A673 (cell line): ENCODE results near the gene BUD31. TPM values are rescaled to one million over a fixed set of nuclear protein-coding genes. Genes with fewer than 3 reads are reported as not detected.

Experiments used
- BruUV-seq: library from RNA; stranded (reverse); fragments of 400-500 nt; replicated peaks from 2 replicates; lab custom pipeline; 2021; lab: Mats Ljungman, UMichigan
- CTCF ChIA-PET: fragments of 300-600 bp; sonication (Branson Sonifier 250); formaldehyde crosslinking; loops from one replicate; lab custom pipeline; 2022; ENCODE audit warnings: antibody characterized with exemption; lab: Charles Lee
- POLR2A ChIA-PET: fragments of 300-600 bp; sonication (Branson Sonifier 250); formaldehyde crosslinking; loops from one replicate; lab custom pipeline; 2022; ENCODE audit warnings: antibody characterized with exemption; ENCODE audit not compliant: low non-redundant PET; lab: Charles Lee
- DNase-seq: peaks from one replicate; pipeline ENCODE4 v3.0.0-alpha.2; 2015; ENCODE audit warnings: low spot score
- H3K27ac ChIP-seq: fragments of 200-600 bp; sonication (generic); 2 replicates; pipeline ENCODE4 v1.5.1; 2016; ENCODE audit warnings: mixed run types, low read depth, mild to moderate bottlenecking, mixed read lengths, antibody characterized with exemption, low read length; ENCODE audit not compliant: poor library complexity, severe bottlenecking
- H3K27me3 ChIP-seq: fragments of 200-600 bp; sonication (generic); replicated peaks from 2 replicates; pipeline ENCODE4 v1.6.1; 2017; ENCODE audit warnings: mixed run types, low read depth, mild to moderate bottlenecking, mixed read lengths, antibody characterized with exemption, low read length; ENCODE audit not compliant: insufficient read depth, poor library complexity
- H3K36me3 ChIP-seq: fragments of 200-600 bp; sonication (generic); 2 replicates; pipeline ENCODE4 v1.6.1; 2016; ENCODE audit warnings: mixed run types, mild to moderate bottlenecking, mixed read lengths, antibody characterized with exemption, low read length; ENCODE audit not compliant: insufficient read depth, poor library complexity, severe bottlenecking
- H3K4me1 ChIP-seq: fragments of 200-600 bp; sonication (generic); 2 replicates; pipeline ENCODE4 v1.6.1; 2017; ENCODE audit warnings: mixed run types, mild to moderate bottlenecking, mixed read lengths, antibody characterized with exemption, low read length; ENCODE audit not compliant: insufficient read depth, poor library complexity, severe bottlenecking
- H3K4me3 ChIP-seq: fragments of 200-600 bp; sonication (generic); 2 replicates; pipeline ENCODE4 v1.5.1; 2016; ENCODE audit warnings: low read depth, mixed run types, mild to moderate bottlenecking, mixed read lengths, low read length; ENCODE audit not compliant: poor library complexity, severe bottlenecking
- H3K9me3 ChIP-seq: fragments of 200-600 bp; sonication (generic); 2 replicates; pipeline ENCODE4 v1.6.1; 2016; ENCODE audit warnings: mixed run types, low read depth, mild to moderate bottlenecking, mixed read lengths, antibody characterized with exemption, low read length; ENCODE audit not compliant: poor library complexity, severe bottlenecking
- CTCF ChIP-seq: fragments of 300-800, 200-600 bp; sonication (generic); conservative IDR thresholded peaks from 2 replicates; pipeline ENCODE4 v1.5.1; 2017; ENCODE audit warnings: low read depth, mild to moderate bottlenecking, antibody characterized with exemption, low read length, moderate library complexity, mixed read lengths
- EZH2 ChIP-seq: fragments of 200-600 bp; sonication (generic); IDR thresholded peaks from 2 replicates; pipeline ENCODE4 v1.6.1; 2017; ENCODE audit warnings: borderline replicate concordance, low read depth, mild to moderate bottlenecking, mixed read lengths, antibody characterized with exemption, low read length; ENCODE audit not compliant: poor library complexity, severe bottlenecking
- intact Hi-C: fragments of 100-400 bp; cut with micrococcal nuclease; formaldehyde crosslinking; loops from one replicate; pipeline ENCODE4 v1.10.0; 2022; ENCODE audit not compliant: unreplicated experiment
- total RNA-seq: library from RNA; stranded (reverse); gene quantifications from 2 replicates; pipeline ENCODE4 v1.2.3, GENCODE V29; 2021

Gene BUD31
- total RNA-seq, 1 experiment from 2014 or later: 194 TPM

DNA sequence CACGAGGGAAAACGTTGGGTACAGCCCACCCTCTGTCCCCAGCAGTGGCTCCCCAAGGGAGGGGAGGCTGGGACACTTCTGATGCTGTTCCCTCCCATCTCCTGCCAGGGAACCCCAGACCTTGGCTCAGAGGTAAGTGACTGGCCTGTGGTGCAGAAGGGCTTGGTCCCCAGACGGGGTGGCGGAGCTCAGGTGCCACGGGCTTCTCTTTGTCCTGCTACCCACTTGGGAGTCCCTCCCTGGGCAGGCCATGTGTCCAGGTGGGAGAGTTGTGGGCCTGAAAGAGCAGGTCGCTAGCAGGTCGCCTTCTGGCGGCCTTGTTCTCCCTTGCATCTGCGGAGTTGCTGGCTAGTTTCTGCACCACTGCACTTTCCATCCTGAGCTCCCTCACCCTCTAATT, 47.1 kb downstream of the BUD31 start:
- ChIA-PET POLR2A (no interaction called here), CTCF (no interaction called here)
- H3K27ac ChIP-seq: no peak overlapping the region
- no peak for DNase-seq
- H3K4me3 ChIP-seq: no peak overlapping the region
- no peaks in the 10 kb centered on the region for H3K9me3 ChIP-seq
- no peak for TF ChIP-seq EZH2
- H3K36me3 ChIP-seq: peaks cover 89% of the 10 kb centered on the region
- no peaks in the 10 kb centered on the region for H3K4me1 ChIP-seq
- H3K27me3 ChIP-seq: no peaks in the 10 kb centered on the region
- intact Hi-C loops: no loop called here
- BruUV-seq: no TSS peak

- TF ChIP-seq EZH2 (no peak), CTCF (no peak)
- no TSS peak for BruUV-seq
- intact Hi-C loops: no loop called here
- Histone ChIP-seq H3K9me3 (no peaks in the 10 kb centered on the region), H3K27me3 (no peaks in the 10 kb centered on the region), H3K4me1 (no peaks in the 10 kb centered on the region), H3K4me3 (no peak overlapping the region), H3K36me3 (peaks cover 86% of the 10 kb centered on the region), H3K27ac (no peak overlapping the region)
- ChIA-PET POLR2A (no interaction called here), CTCF (no interaction called here)
- no peak for DNase-seq
These were observed 47.5 kb downstream of the BUD31 start for GRCh38 chr7:99456288-99456687.

GRCh38 chr7:99457050-99457649, 48.4 kb downstream of the BUD31 start:
- BruUV-seq: no TSS peak
- intact Hi-C loops: no loop called here
- TF ChIP-seq CTCF (no peak), EZH2 (no peak)
- no peaks in the 10 kb centered on the region for H3K9me3 ChIP-seq
- H3K27ac ChIP-seq: no peak overlapping the region
- no peak for DNase-seq
- ChIA-PET POLR2A (no interaction called here), CTCF (no interaction called here)
- H3K27me3 ChIP-seq: no peaks in the 10 kb centered on the region
- peaks cover 79% of the 10 kb centered on the region for H3K36me3 ChIP-seq
- H3K4me1 ChIP-seq: no peaks in the 10 kb centered on the region
- no peak overlapping the region for H3K4me3 ChIP-seq
